OCI-LY7 (cell line): ENCODE results near the gene POLR1D.

Experiments used
- CTCF ChIP-seq: fragments of 200-600 bp; sonication (generic); conservative IDR thresholded peaks from 2 replicates; pipeline ENCODE4 v1.5.1; 2014; ENCODE audit warnings: mild to moderate bottlenecking, antibody characterized with exemption, low read length, moderate library complexity, mixed read lengths
- EZH2phosphoT487 ChIP-seq: fragments of 200-600 bp; sonication (generic); IDR thresholded peaks from 2 replicates; pipeline ENCODE4 v1.6.1; 2018; ENCODE audit warnings: low read depth, borderline replicate concordance, mild to moderate bottlenecking, mixed run types, antibody characterized with exemption, low read length, moderate library complexity, mixed read lengths

- TF ChIP-seq EZH2phosphoT487 (no peak), CTCF (peak; percentile 43)
Measured at GRCh38 chr13:27619728-27620376, 1.8 kb upstream of the POLR1D start.
